Choroid plexus epithelial cell (primary cell): ENCODE data around the gene CRCP.
A peak's percentile ranks its signal among the peaks of the same experiment; 100 is the strongest.
"Not testable (repeated sequence)": the region's sequence is repeated elsewhere in the genome, so short reads cannot be mapped to it uniquely, and the experiment has no call there.

Experiments
- DNase-seq: peaks from one replicate; pipeline ENCODE4 v3.0.0-alpha.2; 2010; ENCODE audit warnings: low read depth
- H3K4me3 ChIP-seq: 2 replicates; pipeline ENCODE4 v1.5.1; 2011; ENCODE audit warnings: low read depth, mild to moderate bottlenecking, control low read depth, low read length, moderate library complexity
- CTCF ChIP-seq: conservative IDR thresholded peaks from 2 replicates; pipeline ENCODE4 v1.5.1; 2011; ENCODE audit warnings: low read depth, mild to moderate bottlenecking, control low read depth, inconsistent platforms, low read length, moderate library complexity

Gene CRCP

GRCh38 chr7:66164356-66164755 lies 49.7 kb downstream of the CRCP start:
- no peak for DNase-seq
- H3K4me3 ChIP-seq, result no peak overlapping the region
- TF ChIP-seq CTCF, result no peak

- H3K4me3 ChIP-seq, result no peak overlapping the region
- TF ChIP-seq CTCF, result no peak
- peak; percentile 84 for DNase-seq
These were observed 53.2 kb downstream of the CRCP start for GRCh38 chr7:66167773-66168387.

DNA sequence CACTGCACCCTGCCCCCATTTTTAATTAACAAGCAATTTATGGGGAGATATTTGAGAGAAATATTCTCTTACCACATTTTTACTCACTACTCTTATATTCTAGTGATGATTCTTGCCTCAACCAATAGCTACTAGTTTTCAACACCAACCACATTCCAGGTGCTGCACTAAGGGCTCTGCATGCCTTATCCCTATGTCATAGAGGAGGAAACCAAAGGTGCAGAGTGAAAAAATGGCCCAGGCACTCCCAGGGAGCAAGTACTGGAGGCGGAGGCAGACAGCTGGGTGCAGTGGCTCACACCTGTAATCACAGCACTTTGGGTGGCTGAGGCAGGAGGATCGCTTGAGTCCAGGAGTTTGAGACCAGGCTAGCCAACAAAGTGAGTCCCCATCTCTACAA lies 55.0 kb downstream of the CRCP start:
- DNase-seq, result no peak
- no peak overlapping the region for H3K4me3 ChIP-seq
- TF ChIP-seq CTCF, result no peak

DNA sequence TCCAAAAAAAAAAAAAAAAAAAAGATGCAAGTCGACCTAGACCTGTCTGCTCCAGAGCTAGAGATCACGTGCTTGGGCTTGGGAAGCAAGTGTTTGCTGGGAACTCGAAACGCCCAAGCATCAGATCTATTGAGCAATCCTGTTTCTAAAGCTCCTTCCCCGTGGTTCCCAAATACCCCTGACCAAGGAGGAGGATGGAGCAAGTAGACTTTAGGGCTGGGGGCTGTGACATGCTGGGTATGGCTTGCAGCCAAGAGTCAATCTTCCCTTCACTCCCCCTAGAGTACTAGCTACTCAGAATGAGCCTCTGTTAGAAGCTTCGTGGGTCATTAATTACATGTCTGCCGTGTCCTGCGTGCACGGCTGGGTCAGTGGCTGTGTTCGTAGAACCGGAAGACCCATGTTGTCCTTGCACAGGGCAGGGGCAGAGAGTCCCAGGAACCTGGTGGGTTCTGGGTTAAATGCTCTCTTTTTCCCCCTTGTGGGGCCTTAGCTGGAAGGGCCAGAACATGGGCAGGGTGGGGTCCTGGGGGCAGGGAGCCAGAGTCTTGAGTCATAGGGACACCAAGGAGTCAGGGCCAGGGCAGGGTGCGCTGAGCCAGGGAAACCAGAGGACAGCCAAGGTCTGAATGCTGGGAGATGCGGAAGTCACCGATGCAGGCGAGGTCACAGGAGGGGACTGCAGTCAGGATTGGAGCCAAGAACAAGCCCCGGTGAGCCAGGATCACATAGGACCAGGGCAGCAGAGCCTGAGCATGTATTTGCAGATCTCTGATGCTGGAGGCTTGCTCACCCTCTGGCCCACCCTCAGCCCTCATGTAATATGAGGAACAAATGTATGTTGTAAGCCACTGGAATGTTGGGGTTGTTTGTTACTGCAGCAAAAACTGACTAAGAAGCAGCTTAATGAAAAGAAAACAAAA lies 55.9 kb downstream of the CRCP start:
- TF ChIP-seq CTCF, result no peak
- H3K4me3 ChIP-seq, result no peak overlapping the region
- DNase-seq, result peak; percentile 44

DNA sequence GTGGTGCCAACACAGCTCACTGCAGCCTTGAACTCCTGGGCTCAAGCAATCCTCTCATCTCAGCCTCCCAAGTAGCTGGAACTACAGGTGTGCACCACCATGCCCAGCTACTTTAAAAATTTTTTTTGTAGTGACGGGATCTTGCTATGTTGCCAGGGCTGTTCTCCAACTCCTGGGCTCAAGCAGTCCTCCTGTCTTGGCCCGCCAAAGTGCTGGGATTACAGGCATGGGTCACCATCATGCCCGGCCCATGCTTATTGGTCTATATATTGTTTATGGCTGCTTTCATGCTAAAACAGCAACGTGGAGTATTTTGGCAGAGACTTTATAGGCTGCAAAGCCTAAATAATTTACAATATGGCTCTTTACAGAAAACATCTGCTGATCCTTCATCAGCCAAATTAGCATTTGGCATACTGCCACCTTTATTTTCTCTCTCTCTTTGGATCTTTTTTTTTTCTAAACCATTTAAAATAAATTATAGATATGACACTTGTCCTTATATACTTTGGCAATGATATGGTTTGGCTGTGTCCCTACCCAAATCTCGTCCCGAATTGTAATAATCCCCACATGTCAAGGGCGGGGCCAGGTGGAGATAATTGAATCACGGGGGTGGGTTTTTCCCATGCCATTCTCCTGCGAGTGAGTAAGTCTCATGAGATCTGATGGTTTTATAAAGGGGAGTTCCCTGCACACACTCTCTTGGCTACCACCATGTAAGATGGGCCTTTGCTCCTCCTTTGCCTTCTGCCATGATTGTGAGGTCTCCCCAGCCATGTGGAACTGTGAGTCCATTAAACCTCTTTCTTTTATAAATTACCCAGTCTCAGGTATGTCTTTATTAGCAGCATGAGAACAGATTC lies 58.1 kb downstream of the CRCP start:
- not testable (repeated sequence) for DNase-seq, H3K4me3 ChIP-seq

- no peak for TF ChIP-seq CTCF
- H3K4me3 ChIP-seq, result no peak overlapping the region
- peak; percentile 13 for DNase-seq
These were observed 59.2 kb downstream of the CRCP start for GRCh38 chr7:66173856-66174255.

DNA sequence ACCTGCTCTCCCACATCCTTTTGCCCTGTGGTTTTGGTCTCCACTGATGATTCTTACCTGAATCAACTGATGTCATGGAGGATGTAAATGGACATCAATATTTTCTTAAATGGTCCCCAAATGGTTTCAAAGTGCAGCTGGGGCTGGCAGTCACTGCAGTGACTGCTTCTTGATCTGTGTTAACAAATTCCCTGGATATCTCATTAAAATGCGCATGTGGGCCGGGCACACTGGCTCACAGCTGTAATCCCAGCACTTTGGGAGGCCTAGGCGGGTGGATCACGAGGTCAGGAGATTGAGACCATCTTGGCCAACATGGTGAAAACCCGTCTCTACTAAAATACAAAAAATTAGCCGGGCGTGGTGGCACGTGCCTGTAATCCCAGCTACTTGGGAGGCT lies 60.4 kb downstream of the CRCP start:
- not testable (repeated sequence) for DNase-seq, H3K4me3 ChIP-seq
